Lower lobe of right lung (tissue), 2 donors: ENCODE results near the gene SYT6. TPM values are rescaled to one million over a fixed set of nuclear protein-coding genes. Genes with fewer than 3 reads are reported as not detected.

ENCODE experiments used
- ATAC-seq, 2 donors: fragments of 200-7000 bp; cut with Tn5 transposase; one replicate each; pipeline ENCODE4 v1.9.1; 2020 to 2022; ENCODE audit warnings: mild to moderate bottlenecking in 2 of 2, moderate library complexity in 2 of 2
- DNase-seq: peaks from one replicate; pipeline ENCODE4 v3.0.0-alpha.2; 2020
- H3K27ac ChIP-seq: fragments of 200-600 bp; one replicate; pipeline ENCODE4 v1.8.0; 2022
- H3K27me3 ChIP-seq: fragments of 200-600 bp; one replicate; pipeline ENCODE4 v1.8.0; 2022; ENCODE audit warnings: low read depth
- H3K36me3 ChIP-seq: fragments of 200-600 bp; one replicate; pipeline ENCODE4 v1.8.0; 2022; ENCODE audit warnings: mild to moderate bottlenecking
- H3K4me1 ChIP-seq: fragments of 200-600 bp; one replicate; pipeline ENCODE4 v1.8.0; 2022
- H3K4me3 ChIP-seq: fragments of 200-600 bp; one replicate; pipeline ENCODE4 v1.8.0; 2022; ENCODE audit warnings: mild to moderate bottlenecking
- H3K9me3 ChIP-seq: fragments of 200-600 bp; one replicate; pipeline ENCODE4 v1.8.0; 2022
- intact Hi-C: fragments of 100-400 bp; cut with DNase I; formaldehyde crosslinking; loops from one replicate; pipeline ENCODE4 v1.11.0; 2022
- total RNA-seq: library from RNA; stranded (reverse); fragmentation: NEBNext Ultra II Directional; extraction: Animal tissue kit (Norgen Biotek cat#: 25700); gene quantifications from one replicate; pipeline ENCODE4 v1.2.1, GENCODE V29; 2021
- TF ChIP-seq, protein P1 (sequence below): fragments of 200-600 bp; IDR thresholded peaks from one replicate; pipeline ENCODE4 v1.8.0; 2022; ENCODE audit warnings: antibody characterized with exemption, mild to moderate bottlenecking
- donor health status: DM: no; HTN: yes; CAD: no; lungs with severe emphysema.

The SYT6 gene
- total RNA-seq, 1 donor from 2014 or later = not detected

DNA sequence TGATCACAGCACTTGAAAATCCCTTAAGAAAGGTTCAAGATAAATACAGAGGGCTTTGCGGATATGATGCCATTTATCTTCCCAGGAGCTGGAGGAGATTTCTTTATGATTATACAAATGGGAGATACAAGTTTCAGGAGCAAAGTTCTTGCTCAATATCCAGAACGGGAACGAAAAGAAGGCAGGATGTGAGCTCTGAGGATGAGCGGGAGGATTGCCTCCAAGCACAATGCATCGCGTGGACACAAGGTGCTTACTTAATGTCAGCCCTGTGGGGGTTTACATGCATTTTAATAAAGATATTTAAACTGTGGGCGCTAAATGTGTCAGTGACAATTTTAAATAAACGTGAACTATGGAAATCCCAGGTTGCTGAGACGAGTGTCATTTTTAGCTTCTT is 59.0 kb downstream of the SYT6 start:
- ATAC-seq = no peak
- H3K27me3 ChIP-seq = no peaks in the 10 kb centered on the region
- H3K4me3 ChIP-seq = no peak overlapping the region
- no peak overlapping the region for H3K27ac ChIP-seq
- no peak for DNase-seq
- intact Hi-C loops = no loop called here
- no peaks in the 10 kb centered on the region for H3K4me1 ChIP-seq
- TF ChIP-seq, protein P1, sequence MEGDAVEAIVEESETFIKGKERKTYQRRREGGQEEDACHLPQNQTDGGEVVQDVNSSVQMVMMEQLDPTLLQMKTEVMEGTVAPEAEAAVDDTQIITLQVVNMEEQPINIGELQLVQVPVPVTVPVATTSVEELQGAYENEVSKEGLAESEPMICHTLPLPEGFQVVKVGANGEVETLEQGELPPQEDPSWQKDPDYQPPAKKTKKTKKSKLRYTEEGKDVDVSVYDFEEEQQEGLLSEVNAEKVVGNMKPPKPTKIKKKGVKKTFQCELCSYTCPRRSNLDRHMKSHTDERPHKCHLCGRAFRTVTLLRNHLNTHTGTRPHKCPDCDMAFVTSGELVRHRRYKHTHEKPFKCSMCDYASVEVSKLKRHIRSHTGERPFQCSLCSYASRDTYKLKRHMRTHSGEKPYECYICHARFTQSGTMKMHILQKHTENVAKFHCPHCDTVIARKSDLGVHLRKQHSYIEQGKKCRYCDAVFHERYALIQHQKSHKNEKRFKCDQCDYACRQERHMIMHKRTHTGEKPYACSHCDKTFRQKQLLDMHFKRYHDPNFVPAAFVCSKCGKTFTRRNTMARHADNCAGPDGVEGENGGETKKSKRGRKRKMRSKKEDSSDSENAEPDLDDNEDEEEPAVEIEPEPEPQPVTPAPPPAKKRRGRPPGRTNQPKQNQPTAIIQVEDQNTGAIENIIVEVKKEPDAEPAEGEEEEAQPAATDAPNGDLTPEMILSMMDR = no peak
- no peaks in the 10 kb centered on the region for H3K9me3 ChIP-seq
- H3K36me3 ChIP-seq = no peaks in the 10 kb centered on the region

DNA sequence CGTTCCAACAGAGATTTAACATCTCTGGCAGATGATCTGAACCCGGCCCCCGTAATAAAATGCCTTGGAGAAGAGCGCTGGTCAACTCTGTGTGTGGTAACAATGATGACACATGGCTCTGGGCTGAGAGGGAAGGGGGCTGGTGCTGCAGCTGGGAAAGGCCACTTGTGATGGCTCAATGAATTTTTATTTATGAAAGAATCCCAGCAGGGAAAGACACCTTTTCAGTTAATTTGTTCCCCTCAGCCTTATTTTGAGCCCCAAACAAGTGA is 59.4 kb downstream of the SYT6 start:
- no peak for DNase-seq
- no peak for ATAC-seq
- intact Hi-C loops = no loop called here
- Histone ChIP-seq H3K4me3 (no peak overlapping the region), H3K36me3 (no peaks in the 10 kb centered on the region), H3K27me3 (no peaks in the 10 kb centered on the region), H3K9me3 (no peaks in the 10 kb centered on the region), H3K27ac (no peak overlapping the region), H3K4me1 (no peaks in the 10 kb centered on the region)
- TF ChIP-seq, protein P1 = no peak

DNA sequence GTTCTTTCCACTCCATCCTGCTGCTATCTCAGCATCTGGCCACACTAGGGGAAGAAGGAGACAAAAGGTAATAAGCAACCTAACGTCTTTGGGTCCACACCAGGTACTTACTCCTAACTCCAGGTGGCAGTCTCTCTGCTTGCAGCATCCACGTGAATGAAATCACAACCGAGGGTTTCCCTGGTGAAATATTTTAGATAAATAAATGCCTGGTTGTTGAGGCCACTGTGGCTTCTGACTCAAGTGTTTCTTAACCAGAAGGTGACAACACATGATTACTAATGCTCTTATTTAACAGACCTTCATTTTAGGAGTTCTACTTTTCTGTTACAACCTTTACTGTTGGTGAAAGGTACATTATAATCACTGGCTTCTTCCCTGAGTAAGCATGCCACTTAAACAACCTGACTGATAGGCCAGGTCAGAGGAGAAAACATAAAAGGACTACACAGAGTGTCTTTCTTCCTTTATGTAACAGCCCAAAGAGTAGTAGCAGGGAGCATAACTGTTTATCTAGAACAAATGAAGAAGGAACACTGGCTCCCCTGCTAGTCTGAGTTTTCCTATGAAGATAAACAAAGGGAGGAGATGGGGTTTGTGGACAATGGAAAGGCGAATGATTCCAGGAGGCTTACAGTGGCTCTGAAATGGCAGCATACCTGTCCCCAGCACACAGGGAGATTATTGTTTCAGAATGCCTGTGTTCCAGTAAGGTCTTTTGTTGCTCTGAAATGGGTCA is 59.9 kb downstream of the SYT6 start:
- no peak for ATAC-seq

DNA sequence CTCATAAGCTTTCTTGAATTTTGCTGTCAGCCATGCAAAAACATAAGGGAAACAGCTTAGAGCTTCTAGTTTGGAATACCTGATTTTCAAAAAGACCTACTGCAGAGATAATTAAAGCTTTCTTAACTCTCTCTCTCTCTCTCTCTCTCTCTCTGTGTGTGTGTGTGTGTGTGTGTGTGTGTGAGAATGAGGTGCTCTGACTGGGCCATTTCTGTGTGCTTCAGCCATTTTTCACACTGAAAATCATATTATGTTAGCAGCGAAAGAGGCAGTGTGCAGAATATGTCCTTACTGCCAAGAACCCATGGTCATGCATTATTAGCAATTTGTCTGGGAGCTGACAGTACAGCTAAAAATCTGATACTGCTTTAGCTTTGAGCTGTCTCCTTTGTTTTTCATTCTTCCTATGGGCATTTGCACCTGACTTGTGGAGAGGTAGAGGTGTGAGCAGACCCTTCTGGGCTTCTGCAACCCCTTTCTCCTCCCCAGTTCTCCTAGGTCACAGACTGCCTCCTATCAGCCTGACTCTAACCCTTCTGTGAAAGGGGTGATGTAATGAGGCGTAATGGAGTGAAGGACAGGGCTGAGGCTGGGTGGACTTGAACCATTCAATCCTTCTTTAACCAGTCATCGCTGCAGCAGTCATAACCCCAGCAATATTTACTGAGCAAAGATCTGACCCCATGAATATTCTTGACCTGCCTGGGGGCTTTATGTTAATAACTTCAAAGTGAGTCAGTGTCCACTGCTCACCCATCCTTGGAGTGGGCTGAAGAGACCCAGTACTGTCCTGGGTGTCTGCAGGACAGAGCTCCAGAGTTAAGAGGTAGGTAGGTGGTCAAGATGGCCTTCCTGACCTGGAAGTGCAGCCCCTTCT is 61.2 kb downstream of the SYT6 start:
- H3K4me3 ChIP-seq = no peak overlapping the region
- H3K9me3 ChIP-seq = no peaks in the 10 kb centered on the region
- TF ChIP-seq, protein P1 = no peak
- H3K27me3 ChIP-seq = no peaks in the 10 kb centered on the region
- H3K27ac ChIP-seq = no peak overlapping the region
- DNase-seq (no peak), ATAC-seq (no peak)
- no peaks in the 10 kb centered on the region for H3K4me1 ChIP-seq
- H3K36me3 ChIP-seq = no peaks in the 10 kb centered on the region
- intact Hi-C loops = no loop called here

More for the DNA sequence above, 59.9 kb downstream of the SYT6 start:
- no peak for DNase-seq
- no peaks in the 10 kb centered on the region for H3K4me1 ChIP-seq
- intact Hi-C loops = no loop called here
- TF ChIP-seq, protein P1 = no peak
- H3K9me3 ChIP-seq = no peaks in the 10 kb centered on the region
- H3K36me3 ChIP-seq = no peaks in the 10 kb centered on the region
- H3K27me3 ChIP-seq = no peaks in the 10 kb centered on the region
- no peak overlapping the region for H3K27ac ChIP-seq
- H3K4me3 ChIP-seq = no peak overlapping the region

DNA sequence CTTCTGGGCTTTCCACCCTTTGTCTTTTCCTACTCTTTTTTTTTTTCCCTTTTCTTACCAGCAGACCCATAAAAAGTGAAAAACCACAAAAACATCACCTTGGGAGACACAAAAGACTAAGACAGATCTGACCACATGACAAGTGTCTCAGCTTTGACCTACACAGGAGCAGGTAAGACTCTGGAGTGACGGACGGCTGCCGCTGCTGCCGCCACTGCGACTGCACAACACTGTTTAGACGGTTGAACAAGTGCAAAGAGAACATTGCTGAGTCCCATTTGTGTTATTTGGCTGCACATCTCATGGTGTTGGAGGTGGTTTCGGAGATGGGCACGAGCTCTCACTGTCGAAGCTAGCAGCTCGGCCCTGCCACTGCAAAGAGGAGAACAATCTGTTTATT is 62.0 kb downstream of the SYT6 start:
- Histone ChIP-seq H3K9me3 (no peaks in the 10 kb centered on the region), H3K27ac (no peak overlapping the region), H3K36me3 (no peaks in the 10 kb centered on the region), H3K4me1 (no peaks in the 10 kb centered on the region), H3K27me3 (no peaks in the 10 kb centered on the region), H3K4me3 (no peak overlapping the region)
- ATAC-seq = no peak
- intact Hi-C loops = no loop called here
- TF ChIP-seq, protein P1 = no peak
- no peak for DNase-seq
